Heart left ventricle (tissue), 16 donors: ENCODE data around the gene CTNNBIP1. TPM values are rescaled to one million over a fixed set of nuclear protein-coding genes. Genes with fewer than 3 reads are reported as not detected.

Experiments used
- ATAC-seq, 4 donors: fragments of 200-7000 bp; cut with Tn5 transposase; one replicate each; pipeline ENCODE4 v1.9.1; 2020 to 2022; ENCODE audit warnings: moderate library complexity in 4 of 4, mild to moderate bottlenecking in 3 of 4, moderate number of reproducible peaks in 1 of 4
- DNase-seq, 5 donors: peaks; one replicate each; pipeline ENCODE4 v3.0.0-alpha.2; 2020
- H3K27ac ChIP-seq, 12 donors: fragments of 200-600 bp; sonication (generic) in 4 of 12; one replicate each; pipeline versions ENCODE4 v1.5.0 to v1.8.0; 2016 to 2022; ENCODE audit warnings: mild to moderate bottlenecking in 2 of 12
- H3K27me3 ChIP-seq, 9 donors: fragments of 200-600 bp; sonication (generic) in 2 of 9; one replicate each; pipeline versions ENCODE4 v1.5.1 to v1.8.0; 2016 to 2022; ENCODE audit warnings: mild to moderate bottlenecking in 3 of 9
- H3K36me3 ChIP-seq, 9 donors: fragments of 200-600 bp; sonication (generic) in 2 of 9; one replicate each; pipeline versions ENCODE4 v1.5.0 to v1.8.0; 2018 to 2022; ENCODE audit warnings: mild to moderate bottlenecking in 2 of 9
- H3K4me1 ChIP-seq, 12 donors: fragments of 200-600 bp; sonication (generic) in 4 of 12; one replicate each; pipeline versions ENCODE4 v1.5.0 to v1.8.0; 2016 to 2022; ENCODE audit warnings: mild to moderate bottlenecking in 3 of 12
- H3K4me3 ChIP-seq, 12 donors: fragments of 200-600 bp; sonication (generic) in 4 of 12; one replicate each; pipeline versions ENCODE4 v1.5.0 to v1.8.0; 2017 to 2022; ENCODE audit warnings: mild to moderate bottlenecking in 9 of 12, moderate library complexity in 4 of 12
- H3K9me3 ChIP-seq, 12 donors: fragments of 200-600 bp; sonication (generic) in 4 of 12; one replicate each; pipeline versions ENCODE4 v1.5.0 to v1.8.0; 2016 to 2022; ENCODE audit warnings: mild to moderate bottlenecking in 1 of 12
- CTCF ChIP-seq, 12 donors: fragments of 200-600 bp; sonication (generic) in 4 of 12; IDR thresholded peaks; one replicate each; pipeline versions ENCODE4 v1.5.0 to v1.8.0; 2018 to 2022; ENCODE audit warnings: antibody characterized with exemption in 12 of 12, mild to moderate bottlenecking in 5 of 12
- POLR2A ChIP-seq, 2 donors: fragments of 450-650 bp; IDR thresholded peaks; one replicate each; pipeline ENCODE4 v1.6.1; 2017; ENCODE audit warnings: antibody characterized with exemption in 2 of 2, mild to moderate bottlenecking in 2 of 2, moderate library complexity in 2 of 2
- WGBS, 4 donors: extraction: QIAGEN DNeasy Blood & Tissue Kit in 2 of 4; methylation state at CpG; one replicate each; pipeline versions ENCODE4 v1.1.5 to v1.1.7; 2013 to 2018; 5-methylcytosine and 5-hydroxymethylcytosine counted together
- intact Hi-C, 10 donors: fragments of 100-400 bp; cut with DNase I; formaldehyde crosslinking; loops; one replicate each; pipeline versions ENCODE4 v1.11.1 to v1.14.2; 2022
- polyA plus RNA-seq, 2 donors: library from polyadenylated mRNA; stranded (reverse); fragments of 200-250 nt; gene quantifications; one replicate each; pipeline ENCODE4 v1.2.3, GENCODE V29; 2013
- total RNA-seq, 9 donors: library from RNA; depleted of rRNA in 2 of 9; stranded (reverse); fragments of >200 nt in 2 of 9; fragmentation: NEBNext Ultra II Directional in 3 of 9; extraction: Animal tissue kit (Norgen Biotek cat#: 25700) in 3 of 9; gene quantifications; one replicate each; pipeline versions ENCODE4 v1.1.0 to v1.2.4, GENCODE V29; 2016 to 2023
- donor health status: ischemic (EF 13 %, LVEDD 7.1; RV severe dilation, severe dysfunction).
- donor health status: healthy with polysubstance abuse.
- donor health status: DM: no; HTN: yes; CAD: no.
- donor health status: DM: no; HTN: no; CAD: no.
- donor health status: ischemic (EF 25% LVEDD 6.9; RV normal size, moderate dysfunction).
- donor health status: ischemic (EF 25% LVEDD 5.7; RV mildly dilated, moderate dysfunction).
- donor health status: healthy.
- donor health status: DM: yes; HTN: yes; CAD: no.
- donor health status: ischemic (EF 35%, LVEDD 5.7; RV mildly dilated, moderate dysfunction).
- donor health status: nonischemic (EF 11% LVEDD 7.7; RV severe dilation, severe dysfunction).
- donor health status: DM: yes; HTN: yes; CAD: no.
- donor health status: PGD.
- donor health status: ischemic (EF 29% LVEDD 5.4; RV normal size, mild dysfunction).
- donor health status: nonischemic (EF 23%, LVEDD 6.1; RV moderate dilation, normal function).

Gene CTNNBIP1
- total and polyA plus RNA-seq, 11 donors: 25.4 to 62.0 (median 40.7) TPM

- Histone ChIP-seq H3K36me3 (peaks cover 0 to 6% (median 0%) of the 10 kb centered on the region in 9 donors), H3K27me3 (no peaks in the 10 kb centered on the region), H3K4me1 (peaks cover 11 to 51% (median 28%) of the 10 kb centered on the region in 12 donors), H3K27ac (peak overlapping the region in 7 of 12 donors; percentile 13 to 57 (median 33)), H3K9me3 (no peaks in the 10 kb centered on the region), H3K4me3 (no peak overlapping the region)
- no peak for TF ChIP-seq POLR2A (IDR thresholded peaks at IDR 0.05)
- ATAC-seq (peak in 3 of 4 donors; percentile 3 to 24 (median 20)), DNase-seq (peak in 1 of 5 donors; percentile 26)
- 38 to 53% (median 47%) methylated on average over 12 of the region's 12 CpGs for WGBS, 4 donors
- intact Hi-C loops: no loop called here
These were observed 66.0 kb downstream of the CTNNBIP1 start for GRCh38 chr1:9844106-9844505.

- DNase-seq: no peak
- Histone ChIP-seq H3K36me3 (peaks cover 0 to under 1% (median 0%) of the 10 kb centered on the region in 9 donors), H3K27me3 (no peaks in the 10 kb centered on the region), H3K9me3 (no peaks in the 10 kb centered on the region), H3K27ac (peak overlapping the region in 8 of 12 donors; percentile 13 to 57 (median 28)), H3K4me3 (no peak overlapping the region), H3K4me1 (peaks cover 11 to 49% (median 28%) of the 10 kb centered on the region in 12 donors)
- intact Hi-C loops: no loop called here
- TF ChIP-seq CTCF (IDR thresholded peaks at IDR 0.05): no peak
- TF ChIP-seq POLR2A (IDR thresholded peaks at IDR 0.05): no peak
- WGBS, 4 donors: 50 to 72% (median 59%) methylated on average over 5 to 7 of the region's 7 CpGs
- peak in 3 of 4 donors; percentile 9 to 21 (median 10) for ATAC-seq
These were observed 66.5 kb downstream of the CTNNBIP1 start for GRCh38 chr1:9843576-9843945.

GRCh38 chr1:9842781-9843575 lies 67.1 kb downstream of the CTNNBIP1 start:
- intact Hi-C loops: no loop called here

GRCh38 chr1:9842073-9842711 lies 67.9 kb downstream of the CTNNBIP1 start:
- intact Hi-C loops: no loop called here
- H3K27ac ChIP-seq: peak overlapping the region in 2 of 12 donors; percentile 44 to 57
- H3K4me1 ChIP-seq: peaks cover 6 to 39% (median 22%) of the 10 kb centered on the region in 12 donors
- no peak for DNase-seq
- H3K27me3 ChIP-seq: no peaks in the 10 kb centered on the region
- H3K4me3 ChIP-seq: no peak overlapping the region
- H3K36me3 ChIP-seq: no peaks in the 10 kb centered on the region
- H3K9me3 ChIP-seq: no peaks in the 10 kb centered on the region
- 27 to 62% (median 50%) methylated on average over 7 to 9 of the region's 9 CpGs for WGBS, 4 donors
- ATAC-seq: no peak
- TF ChIP-seq CTCF (IDR thresholded peaks at IDR 0.05): no peak
- TF ChIP-seq POLR2A (IDR thresholded peaks at IDR 0.05): no peak

More at GRCh38 chr1:9842781-9843575, 67.1 kb downstream of the CTNNBIP1 start:
- Histone ChIP-seq H3K4me1 (peaks cover 9 to 43% (median 26%) of the 10 kb centered on the region in 12 donors), H3K27me3 (no peaks in the 10 kb centered on the region), H3K27ac (peak overlapping the region in 7 of 12 donors; percentile 16 to 57 (median 42)), H3K36me3 (no peaks in the 10 kb centered on the region), H3K9me3 (no peaks in the 10 kb centered on the region), H3K4me3 (no peak overlapping the region)
- DNase-seq (no peak), ATAC-seq (peak; percentile 11 to 40 (median 31))
- WGBS, 4 donors: 44 to 51% (median 45%) methylated on average over 15 to 20 of the region's 20 CpGs
- TF ChIP-seq POLR2A (IDR thresholded peaks at IDR 0.05) (no peak), CTCF (IDR thresholded peaks at IDR 0.05) (no peak)
